Natural killer cell treated with Interleukin-12 subunit alpha and Interleukin-12 subunit beta and Interleukin-15 and Interleukin-18, amount 100 ng/mL, for 72 hours (primary cell): ENCODE measurements around the gene GLO1. TPM values are rescaled to one million over a fixed set of nuclear protein-coding genes. Genes with fewer than 3 reads are reported as not detected.

ENCODE experiments used
- ATAC-seq, 2 donors: fragments of 150-1000 bp; cut with Tn5 transposase in 1 of 2; sonication (Bioruptor Pico), chemical (Tn5 transposase) in 1 of 2; 2 replicates each; pipeline ENCODE4 v1.10.0; 2021
- DNase-seq: peaks from one replicate; pipeline ENCODE4 v3.0.0; 2022; ENCODE audit warnings: low spot score
- H3K27ac Mint-ChIP-seq, 2 donors: 1 replicate in 1 of 2; 2 replicates in 1 of 2; pipeline ENCODE4 v1.8.0; 2022; ENCODE audit warnings: mixed read lengths in 2 of 2, mild to moderate bottlenecking in 1 of 2, moderate library complexity in 1 of 2
- H3K27me3 Mint-ChIP-seq, 2 donors: 1 replicate in 1 of 2; 2 replicates in 1 of 2; pipeline ENCODE4 v1.8.0; 2022; ENCODE audit warnings: mixed read lengths in 2 of 2
- H3K36me3 Mint-ChIP-seq: one replicate; pipeline ENCODE4 v1.8.0; 2022; ENCODE audit warnings: mixed read lengths
- H3K4me1 Mint-ChIP-seq, 2 donors: 1 replicate in 1 of 2; 2 replicates in 1 of 2; pipeline ENCODE4 v1.8.0; 2022; ENCODE audit warnings: low read depth in 2 of 2, mixed read lengths in 2 of 2, mild to moderate bottlenecking in 1 of 2
- H3K4me3 Mint-ChIP-seq: one replicate; pipeline ENCODE4 v1.8.0; 2022; ENCODE audit warnings: mixed read lengths
- H3K9me3 Mint-ChIP-seq: 2 replicates; pipeline ENCODE4 v1.8.0; 2022; ENCODE audit warnings: mixed read lengths
- total RNA-seq, 2 donors: library from RNA; stranded (reverse); gene quantifications; one replicate each; pipeline ENCODE4 v1.2.3, GENCODE V29; 2022

Gene GLO1
- total RNA-seq, 2 donors from 2014 or later: 83.4 to 127 TPM

DNA sequence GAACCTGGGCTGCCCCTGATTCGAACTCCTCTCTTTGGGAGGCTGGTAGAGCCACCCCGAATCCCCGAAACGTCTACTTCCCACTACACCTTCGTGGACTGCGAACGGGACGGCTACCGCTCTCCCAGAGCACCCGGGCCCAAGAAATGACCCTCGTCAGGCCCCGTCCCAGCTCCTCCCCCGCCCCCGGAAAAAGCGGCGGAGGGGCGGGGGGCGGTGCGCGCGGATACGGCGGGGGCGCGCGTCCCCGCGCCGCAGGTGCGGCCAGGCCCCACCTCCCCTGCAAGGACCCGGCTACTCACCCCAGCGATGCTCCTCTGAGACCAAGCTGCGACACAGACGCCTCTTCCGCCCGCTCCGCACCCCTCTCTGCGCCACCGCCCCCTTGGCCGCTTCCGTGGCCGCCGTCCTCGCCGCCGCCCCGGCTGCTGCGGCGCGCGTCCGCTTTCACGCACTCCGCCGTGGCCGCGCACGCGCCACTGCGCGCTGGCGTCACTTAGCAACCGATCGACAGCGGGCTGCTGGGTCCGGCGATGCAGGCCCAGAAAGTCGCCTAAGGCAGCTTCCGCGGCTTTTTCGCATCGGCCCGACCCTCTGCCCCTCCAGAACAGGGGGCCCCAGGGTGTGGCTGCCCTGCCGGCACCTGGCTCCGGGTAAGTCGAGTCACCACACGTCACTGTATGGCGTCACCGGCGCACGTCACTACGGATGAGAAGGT lies 63.3 kb downstream of the GLO1 start, which contains the start of gene BTBD9:
Gene BTBD9, minus strand, starts transcription at position 432 of the 718 bp plus-strand sequence.
- Mint-ChIP-seq H3K27me3 (no peaks in the 10 kb centered on the region), H3K4me1 (peaks cover 36 to 46% of the 10 kb centered on the region in 2 donors), H3K27ac (peak within 1 kb of the TSS; percentile 72 to 82), H3K9me3 (peaks cover 3% of the 10 kb centered on the region), H3K36me3 (no peaks in the 10 kb centered on the region), H3K4me3 (peak within 1 kb of the TSS; percentile 78)
- peak; percentile 93 for ATAC-seq
- DNase-seq: peak; percentile 87

DNA sequence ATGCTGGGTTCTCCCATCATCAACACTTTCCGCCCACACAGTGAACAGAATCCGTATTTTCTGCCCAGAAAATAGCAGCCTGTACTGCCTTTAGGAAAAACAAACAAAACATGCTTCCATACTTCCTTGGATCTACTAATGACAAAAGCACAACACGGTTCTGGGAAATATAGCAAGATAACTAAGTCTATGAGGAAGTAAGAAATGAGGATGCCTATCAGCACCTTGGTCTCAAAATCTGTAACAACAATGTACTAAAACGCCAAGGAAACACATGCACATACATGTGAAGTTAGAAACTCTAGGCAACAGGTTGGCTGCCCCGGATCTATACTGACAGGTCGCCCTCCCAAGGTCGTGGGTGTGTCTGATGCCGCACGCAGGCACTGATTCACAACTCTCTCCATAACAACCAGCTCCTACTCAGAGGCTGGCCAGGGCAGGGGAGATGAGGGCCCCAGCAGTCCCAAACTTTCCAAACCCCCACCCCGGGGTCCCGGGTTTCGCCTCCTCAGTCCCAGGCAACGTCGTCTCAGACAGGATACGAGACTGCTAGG lies 63.9 kb downstream of the GLO1 start:
- Mint-ChIP-seq H3K27me3 (no peaks in the 10 kb centered on the region), H3K4me3 (peak overlapping the region; percentile 78), H3K9me3 (peaks cover 3% of the 10 kb centered on the region), H3K27ac (peak overlapping the region; percentile 72 to 82), H3K4me1 (peaks cover 36 to 52% of the 10 kb centered on the region in 2 donors), H3K36me3 (no peaks in the 10 kb centered on the region)
- DNase-seq: peak; percentile 56
- ATAC-seq: peak; percentile 48 to 53

GRCh38 chr6:38637756-38638155 lies 65.2 kb downstream of the GLO1 start:
- no peaks in the 10 kb centered on the region for H3K27me3 Mint-ChIP-seq

GRCh38 chr6:38636027-38636426 lies 66.9 kb downstream of the GLO1 start:
- Mint-ChIP-seq H3K4me3 (no peak overlapping the region), H3K4me1 (peaks cover 40 to 52% of the 10 kb centered on the region in 2 donors), H3K36me3 (no peaks in the 10 kb centered on the region), H3K9me3 (peaks cover 3% of the 10 kb centered on the region), H3K27ac (peak overlapping the region in 1 of 2 donors; percentile 4), H3K27me3 (no peaks in the 10 kb centered on the region)
- DNase-seq: no peak
- no peak for ATAC-seq

More at GRCh38 chr6:38637756-38638155, 65.2 kb downstream of the GLO1 start:
- peaks cover 3% of the 10 kb centered on the region for H3K9me3 Mint-ChIP-seq
- ATAC-seq: no peak
- no peaks in the 10 kb centered on the region for H3K36me3 Mint-ChIP-seq
- peak overlapping the region; percentile 78 for H3K4me3 Mint-ChIP-seq
- DNase-seq: no peak
- H3K4me1 Mint-ChIP-seq: peaks cover 36 to 54% of the 10 kb centered on the region in 2 donors
- peak overlapping the region in 1 of 2 donors; percentile 9 for H3K27ac Mint-ChIP-seq

- no peak overlapping the region for H3K27ac Mint-ChIP-seq
- DNase-seq: no peak
- no peak overlapping the region for H3K4me3 Mint-ChIP-seq
- no peak for ATAC-seq
- H3K9me3 Mint-ChIP-seq: peaks cover 3% of the 10 kb centered on the region
- H3K4me1 Mint-ChIP-seq: peaks cover 35 to 42% of the 10 kb centered on the region in 2 donors
- H3K36me3 Mint-ChIP-seq: no peaks in the 10 kb centered on the region
- H3K27me3 Mint-ChIP-seq: no peaks in the 10 kb centered on the region
These were observed 68.4 kb downstream of the GLO1 start for GRCh38 chr6:38634518-38634917.

DNA sequence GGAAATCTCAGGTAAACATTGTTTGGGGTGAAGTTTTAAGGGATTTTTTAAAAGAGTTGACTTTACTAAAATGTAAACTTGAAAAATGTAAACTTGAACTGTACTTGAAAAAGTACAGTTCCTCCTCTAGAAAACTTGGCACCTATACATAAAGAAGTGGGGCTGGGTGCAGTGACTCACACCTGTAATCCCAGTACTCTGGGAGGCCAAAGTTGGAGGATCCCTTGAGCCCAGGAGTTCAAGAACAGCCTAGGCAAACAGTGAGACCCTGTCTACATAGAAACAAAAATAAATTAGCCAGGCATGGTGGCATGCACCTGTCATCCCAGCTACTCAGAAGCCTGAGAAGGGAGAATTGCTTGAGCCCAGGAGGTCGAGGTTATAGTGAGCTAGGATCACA lies 70.5 kb downstream of the GLO1 start:
- DNase-seq (no peak), ATAC-seq (no peak)
- H3K9me3 Mint-ChIP-seq: peaks cover 3% of the 10 kb centered on the region
- H3K4me3 Mint-ChIP-seq: no peak overlapping the region
- no peak overlapping the region for H3K27ac Mint-ChIP-seq
- H3K27me3 Mint-ChIP-seq: no peaks in the 10 kb centered on the region
- H3K36me3 Mint-ChIP-seq: no peaks in the 10 kb centered on the region
- peaks cover 21 to 39% of the 10 kb centered on the region in 2 donors for H3K4me1 Mint-ChIP-seq

GRCh38 chr6:38631186-38631783 lies 71.7 kb downstream of the GLO1 start:
- H3K27ac Mint-ChIP-seq: no peak overlapping the region

More at GRCh38 chr6:38631186-38631783, 71.7 kb downstream of the GLO1 start:
- H3K4me3 Mint-ChIP-seq: no peak overlapping the region
- DNase-seq (no peak), ATAC-seq (no peak)
- H3K36me3 Mint-ChIP-seq: no peaks in the 10 kb centered on the region
- H3K9me3 Mint-ChIP-seq: no peaks in the 10 kb centered on the region
- peaks cover 12 to 30% of the 10 kb centered on the region in 2 donors for H3K4me1 Mint-ChIP-seq
- H3K27me3 Mint-ChIP-seq: no peaks in the 10 kb centered on the region

Other genes starting within 250 kb of the GLO1 start
- 10 to 100 TPM; 27.7 to 34.2 TPM for gene BTBD9, start 63.2 kb downstream of the GLO1 start, total RNA-seq
- gene DNAH8, start 12.2 kb upstream of the GLO1 start, total RNA-seq: under 1 TPM; 0.12 to 0.22 TPM